HG03108 (cell line): ENCODE results near the gene FGFBP1.
"Not testable (repeated sequence)": the region's sequence is repeated elsewhere in the genome, so short reads cannot be mapped to it uniquely, and the experiment has no call there.

Experiments
- ATAC-seq: cut with Tn5 transposase; IDR thresholded peaks from one replicate; pipeline ENCODE4 v1.9.1; 2021; ENCODE audit warnings: moderate library complexity; ENCODE audit not compliant: unreplicated experiment

Gene FGFBP1

GRCh38 chr4:15947684-15948083 is 9.1 kb upstream of the FGFBP1 start:
- ATAC-seq = no peak

GRCh38 chr4:15945516-15945915 is 7.0 kb upstream of the FGFBP1 start:
- no peak for ATAC-seq

- no peak for ATAC-seq
Measured at GRCh38 chr4:15944895-15945294, 6.4 kb upstream of the FGFBP1 start.

GRCh38 chr4:15942283-15942682 is 3.7 kb upstream of the FGFBP1 start:
- no peak for ATAC-seq

GRCh38 chr4:15938182-15938581 is 358 bp downstream of the FGFBP1 start:
- no peak for ATAC-seq

- no peak for ATAC-seq
Measured at GRCh38 chr4:15936495-15936894, 2.0 kb downstream of the FGFBP1 start.

- ATAC-seq = no peak
Measured at GRCh38 chr4:15935504-15936402, 2.8 kb downstream of the FGFBP1 start.

- ATAC-seq = no peak
Measured at GRCh38 chr4:15934259-15934658, 4.3 kb downstream of the FGFBP1 start.

GRCh38 chr4:15931451-15932210 is 6.9 kb downstream of the FGFBP1 start:
- ATAC-seq = no peak

- ATAC-seq = no peak
Measured at GRCh38 chr4:15930314-15930713, 8.2 kb downstream of the FGFBP1 start.

GRCh38 chr4:15929540-15929939 is 9.0 kb downstream of the FGFBP1 start:
- ATAC-seq = no peak

GRCh38 chr4:15928883-15929282 is 9.7 kb downstream of the FGFBP1 start:
- no peak for ATAC-seq

- no peak for ATAC-seq
Measured at GRCh38 chr4:15926486-15926885, 12.1 kb downstream of the FGFBP1 start.

GRCh38 chr4:15925830-15926229 is 12.7 kb downstream of the FGFBP1 start:
- no peak for ATAC-seq

- ATAC-seq = no peak
Measured at GRCh38 chr4:15921592-15921932, 17.0 kb downstream of the FGFBP1 start.

GRCh38 chr4:15920723-15921591 is 17.6 kb downstream of the FGFBP1 start:
- ATAC-seq = no peak

- ATAC-seq = no peak
Measured at GRCh38 chr4:15918484-15919129, 19.9 kb downstream of the FGFBP1 start.

GRCh38 chr4:15917297-15917696 is 21.2 kb downstream of the FGFBP1 start:
- ATAC-seq = no peak

- ATAC-seq = not testable (repeated sequence)
Measured at GRCh38 chr4:15916358-15916757, 22.2 kb downstream of the FGFBP1 start.

GRCh38 chr4:15914736-15915135 is 23.8 kb downstream of the FGFBP1 start:
- ATAC-seq = no peak

- ATAC-seq = no peak
Measured at GRCh38 chr4:15914291-15914690, 24.2 kb downstream of the FGFBP1 start.
